HG03064 (cell line): ENCODE measurements around the gene FGD5.

Experiments
- ATAC-seq: cut with Tn5 transposase; IDR thresholded peaks from one replicate; pipeline ENCODE4 v1.9.1; 2021; ENCODE audit warnings: low read depth; ENCODE audit not compliant: unreplicated experiment

Gene FGD5

GRCh38 chr3:14948609-14949038 lies 129.9 kb downstream of the FGD5 start:
- ATAC-seq: no peak

DNA sequence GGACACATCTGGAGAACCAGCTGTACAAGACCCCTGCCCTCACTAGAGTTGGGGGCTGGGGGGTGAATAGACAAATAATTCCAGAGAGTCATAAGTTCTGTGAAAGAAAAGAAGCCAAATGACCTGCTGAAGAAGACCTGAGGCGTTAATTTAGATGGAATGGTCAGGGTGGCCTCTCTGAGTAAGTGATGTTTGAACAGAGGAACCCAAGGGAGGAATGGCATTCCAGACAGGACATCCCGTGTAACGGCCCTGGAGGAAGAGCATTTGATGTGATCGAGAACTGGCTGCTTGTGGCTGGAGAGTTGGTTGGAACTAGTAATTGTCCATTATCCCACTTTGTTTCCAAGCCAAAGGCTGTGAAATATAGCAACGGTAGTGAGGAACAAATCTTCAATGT lies 130.4 kb downstream of the FGD5 start:
- ATAC-seq: no peak

DNA sequence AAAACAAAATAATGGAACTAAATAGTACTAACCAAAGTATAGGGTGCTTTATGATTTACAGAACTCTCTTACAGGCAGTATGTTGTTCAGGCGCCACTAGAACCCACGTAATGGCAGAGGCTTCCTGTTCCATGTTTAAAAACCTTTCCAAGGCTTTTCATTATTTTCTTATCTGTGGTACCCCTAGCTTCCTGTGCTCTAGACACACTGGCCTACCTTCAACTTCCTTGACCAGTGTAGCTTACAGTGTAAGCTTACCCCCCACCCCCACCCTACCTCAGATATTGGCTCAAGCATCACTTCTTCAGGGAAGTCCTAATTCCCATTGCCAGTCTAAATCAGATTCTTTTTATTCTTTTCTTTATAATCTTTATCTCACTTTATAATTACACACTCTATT lies 131.5 kb downstream of the FGD5 start:
- no peak for ATAC-seq

DNA sequence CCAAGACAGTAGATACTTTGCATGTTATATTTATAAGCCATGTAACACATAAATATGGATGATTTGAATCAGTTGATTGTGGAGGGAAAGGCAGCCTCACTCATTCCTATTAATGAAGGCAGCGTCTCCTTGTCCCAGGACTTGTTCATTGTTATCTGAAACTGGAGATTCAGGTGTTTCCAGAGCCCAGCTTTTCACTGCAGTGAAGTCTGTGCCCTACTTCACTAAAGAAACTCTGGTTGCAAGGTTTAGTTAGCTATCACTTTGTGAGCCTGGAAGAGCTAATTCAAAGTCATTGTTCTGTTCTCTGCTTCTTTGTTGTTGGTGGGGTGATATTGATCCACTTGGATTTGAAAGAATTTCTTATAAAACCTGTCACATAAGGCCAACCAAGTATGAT lies 138.4 kb downstream of the FGD5 start:
- ATAC-seq: no peak

DNA sequence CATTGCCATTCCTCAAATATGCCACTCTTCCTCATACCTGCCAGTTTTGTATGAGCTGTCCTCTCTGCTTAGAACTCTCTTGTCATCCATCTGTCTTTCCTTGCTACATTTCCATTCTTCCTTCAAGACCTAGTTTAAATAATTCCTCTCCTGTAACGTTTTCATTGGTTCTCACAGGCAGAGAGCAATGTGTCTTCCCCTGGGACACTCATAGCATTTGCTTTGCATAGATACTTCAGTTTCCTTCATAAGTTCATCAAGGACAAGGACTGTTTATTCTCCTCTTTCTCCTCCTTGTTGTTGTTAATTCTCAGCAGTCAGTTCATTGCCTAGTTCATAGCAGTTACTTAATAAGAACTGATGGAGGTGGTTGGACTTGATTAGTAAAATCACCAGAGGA lies 139.2 kb downstream of the FGD5 start:
- ATAC-seq: no peak

DNA sequence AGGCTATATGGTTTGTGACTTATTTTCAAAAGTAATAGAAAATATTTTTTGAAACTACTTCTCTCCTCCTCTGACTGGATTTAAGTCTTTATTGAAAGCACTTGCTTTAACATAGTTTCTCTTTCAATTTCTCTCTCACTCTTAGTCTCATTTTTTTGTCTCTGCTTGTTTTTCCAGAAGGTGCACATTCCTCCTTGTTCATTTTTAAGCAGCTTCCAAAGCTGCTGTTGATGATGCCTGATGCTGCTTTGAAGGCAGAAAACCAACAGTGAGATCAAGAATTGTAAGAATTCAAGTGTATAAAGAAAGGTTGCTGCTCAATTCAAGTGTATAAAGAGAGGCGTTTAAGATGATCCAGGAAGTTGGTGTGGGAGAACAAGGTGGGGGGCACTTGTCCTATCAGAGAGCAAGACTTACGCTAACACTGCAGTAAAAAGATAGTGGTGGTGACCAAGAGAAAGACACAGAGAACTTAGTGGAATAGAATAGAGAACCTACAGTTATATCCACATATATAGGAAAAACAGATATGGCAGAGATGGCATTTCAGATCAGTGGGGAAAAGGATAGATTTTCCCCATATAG lies 140.7 kb downstream of the FGD5 start:
- no peak for ATAC-seq

DNA sequence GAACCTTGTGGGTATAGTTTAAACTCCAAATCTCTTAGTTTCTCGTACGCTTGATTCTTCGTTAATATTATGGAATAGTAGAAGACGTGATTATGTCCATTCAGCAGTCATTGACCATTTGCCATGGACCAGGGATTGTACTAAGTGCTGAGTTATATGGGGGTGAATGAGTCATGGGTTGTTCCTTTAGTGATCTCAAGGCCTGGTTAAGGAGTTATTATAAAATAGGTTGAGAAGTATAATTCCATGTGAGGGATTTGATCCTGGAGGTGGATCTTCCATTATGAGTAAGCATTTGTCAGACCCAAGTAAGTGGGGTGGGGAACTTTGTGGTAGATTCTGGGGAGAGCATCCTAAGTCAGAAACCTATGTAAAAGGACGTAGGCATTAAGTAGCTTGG lies 144.0 kb downstream of the FGD5 start:
- no peak for ATAC-seq

GRCh38 chr3:14967285-14967684 lies 148.5 kb downstream of the FGD5 start:
- no peak for ATAC-seq

DNA sequence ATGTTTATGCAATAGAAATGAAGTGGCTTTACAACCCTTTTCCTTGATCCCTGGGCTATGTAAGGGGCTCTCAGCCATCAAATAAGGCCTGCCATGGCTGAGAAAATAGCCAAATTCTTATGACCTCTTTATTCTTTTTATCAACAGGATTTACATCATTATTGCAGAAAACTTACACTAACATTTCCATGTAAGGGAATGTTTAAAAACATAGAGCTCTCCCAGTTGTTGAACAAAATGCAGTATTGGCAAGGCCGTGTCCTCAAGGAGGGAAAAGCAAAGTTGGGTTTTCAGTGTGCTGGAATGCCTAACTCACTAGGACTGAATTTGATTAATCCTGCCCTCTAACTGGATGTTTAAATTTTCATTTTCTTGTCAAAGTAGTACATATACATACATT lies 150.9 kb downstream of the FGD5 start:
- ATAC-seq: no peak

DNA sequence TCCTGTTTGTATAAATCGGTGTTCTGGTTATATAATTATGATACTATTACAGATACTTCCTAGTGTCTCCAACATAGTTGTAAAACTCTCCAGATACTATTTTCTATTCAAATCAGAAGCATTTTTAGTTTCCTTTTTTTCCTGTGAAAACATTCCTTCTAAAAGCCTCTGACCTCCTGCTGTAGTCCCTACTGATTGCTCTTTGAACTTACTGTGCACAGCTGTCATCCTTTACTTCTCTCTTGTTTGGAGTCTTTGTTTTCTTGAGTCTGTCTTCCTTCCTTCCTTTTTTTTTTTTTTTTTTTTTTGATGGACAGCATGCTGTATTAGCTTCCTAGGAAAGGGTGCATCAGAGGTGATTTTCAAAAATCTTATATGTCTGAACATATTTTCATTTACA lies 157.6 kb downstream of the FGD5 start:
- ATAC-seq: no peak

GRCh38 chr3:14980689-14981088 lies 161.9 kb downstream of the FGD5 start:
- ATAC-seq: no peak
